ENCODE data around the gene ATF6B.

The ATF6B gene

GRCh38 chr6:32129297-32130088, 1.4 kb upstream of the ATF6B start:
- no peak for DNase-seq

DNA sequence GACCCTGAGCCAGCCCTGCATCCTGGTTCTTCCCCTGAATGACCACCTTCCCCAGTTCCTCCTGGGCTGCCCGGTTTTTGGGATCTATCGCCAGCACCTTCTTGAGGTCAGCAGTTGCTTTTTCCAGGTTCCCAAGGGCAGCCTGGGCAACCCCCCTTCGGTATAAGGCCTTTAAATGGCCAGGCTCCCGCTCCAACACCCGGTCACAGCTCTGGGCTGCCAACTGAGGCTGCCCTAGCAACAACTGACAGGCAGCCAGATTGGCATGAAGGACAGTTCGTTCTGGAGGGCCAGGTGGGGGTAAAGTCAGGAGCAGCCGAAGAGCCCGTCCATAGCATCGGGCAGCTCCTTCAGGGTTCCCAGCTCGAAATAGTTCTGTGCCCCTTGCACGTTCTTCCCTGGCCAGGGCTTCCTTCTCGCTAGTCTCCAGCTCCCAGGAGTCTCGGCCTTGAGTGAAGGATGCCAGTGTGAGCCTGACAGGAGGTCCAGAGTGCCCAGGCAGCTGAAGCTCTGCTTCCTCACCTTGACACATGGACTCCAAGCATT, 778 bp upstream of the ATF6B start:
- no peak for DNase-seq

- DNase-seq: no peak
These were observed 683 bp downstream of the ATF6B start for GRCh38 chr6:32127409-32127716.

DNA sequence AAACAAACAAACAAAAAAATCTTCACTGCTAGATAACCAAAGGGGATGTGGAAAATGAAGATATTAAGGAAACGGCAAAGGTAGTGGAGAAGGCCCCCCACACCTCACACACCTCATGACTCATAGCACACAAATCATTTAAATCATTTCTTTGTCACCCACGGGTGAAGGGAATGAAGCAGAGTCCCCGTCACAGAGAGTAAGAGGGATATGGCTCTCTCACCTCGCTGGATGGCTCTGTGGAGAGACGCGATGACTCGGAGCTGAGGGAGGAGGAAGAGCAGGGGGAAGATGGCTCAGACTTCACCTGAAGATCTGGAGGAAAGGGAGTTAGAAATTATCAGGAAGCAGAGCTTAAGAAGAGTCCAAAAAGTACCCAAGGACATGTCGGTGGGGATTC, 1.2 kb downstream of the ATF6B start:
- no peak for DNase-seq

GRCh38 chr6:32123681-32124080, 4.4 kb downstream of the ATF6B start:
- no peak for DNase-seq

- no peak for DNase-seq
These were observed 7.4 kb downstream of the ATF6B start for GRCh38 chr6:32120573-32121059.

GRCh38 chr6:32118782-32119628, 9.0 kb downstream of the ATF6B start:
- peak; percentile 51 for DNase-seq

DNA sequence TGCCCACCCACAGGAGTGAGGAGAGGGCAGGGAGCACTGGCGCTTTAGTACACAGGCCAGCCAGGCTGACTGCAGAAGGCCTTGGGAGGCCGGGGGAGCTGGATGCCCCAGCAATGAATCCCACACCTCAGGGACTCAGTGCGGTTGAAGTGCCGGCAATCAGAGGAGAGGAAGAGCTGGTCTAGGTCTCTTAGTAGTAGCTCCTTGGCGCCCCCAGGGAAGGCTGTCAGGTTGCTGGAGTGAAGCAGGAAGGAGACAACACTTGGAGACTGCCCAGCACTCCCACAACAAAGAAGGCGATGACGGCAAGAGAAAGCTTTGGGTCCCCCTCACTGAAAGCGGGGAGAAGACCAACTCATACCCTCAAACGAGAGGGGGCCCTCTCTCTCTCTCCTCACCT, 10.6 kb downstream of the ATF6B start:
- DNase-seq: no peak

DNA sequence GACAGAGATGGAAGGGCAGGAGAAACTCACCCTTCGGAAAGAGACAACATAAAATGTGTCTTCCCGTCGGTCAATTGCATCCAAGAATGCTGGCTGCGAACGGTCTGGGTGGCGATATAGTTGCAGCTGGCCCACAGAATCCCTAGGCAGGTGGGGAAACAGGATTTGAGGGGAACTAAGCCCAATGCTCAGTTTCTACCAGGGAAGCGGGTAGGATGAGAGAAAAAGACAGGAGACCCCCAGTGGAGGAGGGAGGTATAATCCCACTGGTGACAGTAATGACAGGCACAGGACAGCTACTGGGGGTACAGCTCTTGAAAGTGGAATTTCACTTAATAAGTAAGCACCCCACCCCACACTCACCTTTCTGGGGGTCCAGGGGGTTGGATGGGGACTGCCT, 11.4 kb downstream of the ATF6B start:
- DNase-seq: no peak

- no peak for DNase-seq
These were observed 12.4 kb downstream of the ATF6B start for GRCh38 chr6:32115623-32116022.

- no peak for DNase-seq
These were observed 13.2 kb downstream of the ATF6B start for GRCh38 chr6:32114796-32115195.

GRCh38 chr6:32113386-32114352, 14.4 kb downstream of the ATF6B start:
- no peak for DNase-seq

DNA sequence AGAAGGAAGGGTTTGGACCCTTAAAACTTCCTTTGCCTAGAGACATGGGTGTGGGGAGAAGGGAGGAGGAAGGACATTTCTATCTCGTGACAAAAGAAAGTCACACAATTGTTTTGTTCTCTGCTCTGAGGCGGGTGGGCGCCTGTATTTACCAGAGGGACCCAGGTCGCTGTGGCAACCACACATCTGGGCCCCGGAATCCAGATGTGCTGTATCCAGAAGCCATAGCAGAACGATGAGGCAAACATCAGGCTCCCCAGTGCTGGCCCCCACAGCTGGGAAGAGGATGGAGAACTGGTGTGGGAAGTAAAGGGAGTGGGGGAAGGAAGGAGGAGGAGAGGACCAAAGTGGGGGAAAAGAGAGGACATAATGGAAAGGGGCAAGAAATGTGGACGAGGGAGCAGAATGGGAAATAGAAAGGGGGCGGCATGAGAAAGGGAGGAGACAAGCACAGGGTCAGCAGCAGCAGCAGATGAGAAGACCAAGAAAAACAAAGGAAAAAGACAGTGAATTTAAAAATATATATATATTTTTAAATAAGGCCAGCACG, 15.5 kb downstream of the ATF6B start:
- DNase-seq: no peak

DNA sequence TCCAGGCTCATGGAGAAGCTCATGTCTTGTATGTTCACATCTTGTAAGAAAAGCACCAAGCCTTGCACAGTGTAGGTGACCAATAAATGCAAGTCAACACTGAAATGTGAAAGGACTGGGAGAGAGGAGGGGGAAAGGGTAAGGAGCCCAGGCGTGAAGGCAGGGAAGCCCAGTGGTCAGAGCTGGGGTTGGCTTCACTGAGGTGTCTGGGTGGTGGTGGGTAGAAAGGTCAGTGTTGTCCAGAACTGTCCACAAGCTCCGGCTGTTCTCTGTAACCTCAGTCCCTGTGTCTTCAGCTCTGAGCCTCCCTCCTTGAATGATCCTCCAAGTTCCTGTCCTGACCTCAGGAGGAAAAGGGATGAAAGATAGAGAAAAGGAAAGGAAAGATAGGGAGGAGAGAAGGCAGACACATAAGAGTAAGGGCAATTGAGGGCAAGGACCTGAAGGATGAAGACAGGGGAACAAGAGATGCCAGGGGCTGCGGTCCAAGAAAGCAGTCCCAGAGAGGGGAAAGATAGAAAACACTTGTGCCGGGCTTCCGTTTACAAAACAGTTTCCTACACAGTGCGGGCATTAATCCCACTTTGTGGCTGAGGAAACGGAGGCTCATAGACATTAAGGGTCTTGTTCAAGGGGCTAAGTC, 16.5 kb downstream of the ATF6B start:
- DNase-seq: no peak

GRCh38 chr6:32110632-32111031, 17.4 kb downstream of the ATF6B start:
- DNase-seq: no peak

DNA sequence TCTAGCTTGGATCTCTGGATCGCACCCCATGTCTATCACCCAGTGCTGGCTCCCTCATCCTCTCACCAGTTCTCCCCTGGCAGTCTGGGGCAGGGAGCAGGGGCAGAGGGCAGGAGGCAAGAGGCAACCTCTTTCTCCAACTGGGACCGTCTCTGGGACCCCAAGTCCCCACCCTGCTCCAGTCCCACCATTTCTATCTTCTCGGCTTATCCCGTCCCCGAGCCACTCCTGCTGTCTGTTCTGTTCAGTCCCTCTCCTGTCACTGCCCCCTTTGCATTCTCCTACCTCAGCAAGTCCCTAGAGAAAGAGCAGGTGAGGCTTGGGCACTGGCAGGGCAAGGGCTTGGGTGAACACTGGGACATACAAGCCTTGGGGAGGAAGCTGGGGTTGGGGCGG, 18.3 kb downstream of the ATF6B start:
- DNase-seq: no peak

- DNase-seq: no peak
These were observed 18.8 kb downstream of the ATF6B start, which contains the start of gene TNXB for GRCh38 chr6:32109114-32109764. Gene TNXB, minus strand, starts transcription at chr6:32109338. Its CDS starts 11,140 bp downstream, at chr6:32098198.

DNA sequence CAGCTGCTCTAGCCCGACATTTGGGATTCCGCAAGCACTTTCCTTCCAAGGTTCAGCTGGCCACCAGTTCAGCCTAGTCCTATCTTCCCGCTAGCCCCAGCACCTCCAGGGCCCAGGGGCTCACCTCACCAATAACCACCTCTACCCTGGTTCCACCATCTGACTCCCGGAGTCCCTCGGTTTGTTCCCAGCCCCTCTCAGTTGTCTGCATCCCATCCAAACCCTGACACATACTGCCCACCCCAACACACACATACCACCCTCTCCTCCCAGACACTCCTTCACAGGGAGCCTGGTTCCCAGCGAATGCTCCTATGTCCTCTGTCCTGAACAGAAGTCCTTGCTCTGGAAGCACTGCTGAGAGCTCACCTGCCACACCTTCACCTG, 19.3 kb downstream of the ATF6B start:
- no peak for DNase-seq

DNA sequence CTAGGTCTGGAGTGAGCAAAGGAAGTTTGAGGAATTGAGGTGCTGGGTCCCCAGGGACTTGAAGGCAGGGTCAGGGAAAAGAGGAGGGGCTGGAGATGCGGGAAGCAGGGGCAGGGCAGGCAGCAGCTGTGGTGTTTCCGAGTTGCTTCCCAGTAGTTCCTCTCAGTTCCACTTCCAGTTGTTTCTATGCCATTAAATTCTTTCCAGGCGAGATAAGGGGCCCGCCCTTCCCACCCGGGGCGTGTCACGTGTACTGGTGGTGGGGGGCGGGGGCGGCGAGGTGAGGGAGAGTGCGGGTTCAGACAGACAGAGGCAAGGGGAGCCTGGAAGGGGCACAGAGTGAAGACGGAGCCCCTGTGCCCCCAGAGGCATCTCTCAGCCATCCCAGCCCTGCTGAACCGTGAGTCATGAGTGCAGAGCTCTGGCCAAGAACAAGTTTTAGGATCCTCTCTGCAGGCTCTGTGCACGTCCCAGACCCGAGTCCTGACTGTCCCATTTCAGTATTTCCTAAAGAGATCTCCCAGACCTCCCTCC, 19.9 kb downstream of the ATF6B start:
- DNase-seq: no peak

- no peak for DNase-seq
These were observed 20.6 kb downstream of the ATF6B start for GRCh38 chr6:32107406-32107805.

DNA sequence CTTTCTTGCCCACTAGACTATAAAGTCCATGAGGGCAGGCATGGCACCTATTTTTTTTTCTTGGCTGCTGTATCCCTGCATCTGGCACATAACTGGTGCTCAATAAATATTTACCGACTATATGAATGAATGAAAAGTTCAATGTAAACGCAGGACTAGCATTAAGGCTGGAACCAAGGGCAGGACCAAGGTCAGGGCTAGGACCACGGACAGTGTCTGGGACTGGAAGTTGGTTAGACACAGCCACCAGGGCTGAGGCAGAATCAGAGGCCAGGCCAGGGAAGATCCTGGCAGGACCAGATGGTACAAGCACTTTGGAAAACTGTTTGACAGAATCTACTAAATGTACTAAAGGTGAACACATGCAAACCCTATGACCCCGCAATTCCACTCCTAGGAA, 22.6 kb downstream of the ATF6B start:
- DNase-seq: no peak
